B cell (primary cell): Measurements from ENCODE around the gene KANTR. TPM values are rescaled to one million over a fixed set of nuclear protein-coding genes. Genes with fewer than 3 reads are reported as not detected.

ENCODE experiments used
- ATAC-seq: fragments of 200-7000 bp; cut with Tn5 transposase; one replicate; pipeline ENCODE4 v1.10.0; 2021; ENCODE audit warnings: low read depth, mild to moderate bottlenecking, moderate number of reproducible peaks, moderate library complexity
- CTCF ChIA-PET: fragments of 350-600 bp; sonication (Branson Sonifier 250); formaldehyde crosslinking; loops from one replicate; lab custom pipeline; 2021; ENCODE audit warnings: antibody characterized with exemption, inconsistent platforms; lab: Charles Lee
- POLR2A ChIA-PET: fragments of 350-600 bp; sonication (Branson Sonifier 250); formaldehyde crosslinking; loops from one replicate; lab custom pipeline; 2021; ENCODE audit warnings: antibody characterized with exemption; lab: Charles Lee
- DNase-seq: peaks from one replicate; pipeline ENCODE4 v3.0.0; 2013
- H2AFZ ChIP-seq: 2 replicates; pipeline ENCODE4 v1.6.1; 2012; ENCODE audit warnings: mild to moderate bottlenecking, low read depth, low read length; ENCODE audit not compliant: insufficient read depth, poor library complexity, severe bottlenecking
- H3K27ac ChIP-seq, 2 donors: 1 replicate in 1 of 2; 2 replicates in 1 of 2; pipeline ENCODE4 v1.5.1; 2012 to 2013; ENCODE audit warnings: low read length in 2 of 2, mild to moderate bottlenecking in 2 of 2, moderate library complexity in 1 of 2
- H3K27me3 ChIP-seq, 4 experiments: fragments of 200-600 bp in 1 of 4; sonication (generic) in 1 of 4; replicated peaks in 1 of 4; 1 replicate in 2 of 4; 2 replicates in 2 of 4; pipeline versions ENCODE4 v1.6.1 to v1.7.0; 2013 to 2016; ENCODE audit warnings: low read length in 3 of 4, mild to moderate bottlenecking in 2 of 4, mixed read lengths in 1 of 4, moderate library complexity in 1 of 4; ENCODE audit not compliant: insufficient read depth in 4 of 4, control insufficient read depth in 3 of 4; ENCODE audit errors: control extremely low read depth in 1 of 4
- H3K36me3 ChIP-seq, 2 experiments: replicated peaks in 1 of 2; 1 replicate in 1 of 2; 2 replicates in 1 of 2; pipeline versions ENCODE4 v1.6.1 to v1.7.1; 2013; ENCODE audit warnings: low read length in 1 of 2; ENCODE audit not compliant: insufficient read depth in 2 of 2, control insufficient read depth in 1 of 2; ENCODE audit errors: control extremely low read depth in 1 of 2, extremely low read depth in 1 of 2
- H3K4me1 ChIP-seq, 2 donors: fragments of 200-600 bp in 1 of 2; sonication (generic) in 1 of 2; 1 replicate in 1 of 2; 2 replicates in 1 of 2; pipeline versions ENCODE4 v1.5.1 to v1.6.1; 2013 to 2017; ENCODE audit warnings: low read length in 2 of 2; ENCODE audit not compliant: control insufficient read depth in 2 of 2, insufficient read depth in 2 of 2
- H3K4me2 ChIP-seq: replicated peaks from 2 replicates; pipeline ENCODE3; 2012; ENCODE audit warnings: mild to moderate bottlenecking, low read depth, low read length; ENCODE audit not compliant: poor library complexity, severe bottlenecking
- H3K4me3 ChIP-seq, 5 experiments: fragments of 200-600 bp in 1 of 5; sonication (generic) in 1 of 5; 1 replicate in 3 of 5; 2 replicates in 2 of 5; pipeline versions ENCODE4 v1.5.1 to v1.7.0; 2011 to 2016; ENCODE audit warnings: low read length in 4 of 5, mild to moderate bottlenecking in 4 of 5, low read depth in 2 of 5, control low read depth in 1 of 5, moderate library complexity in 1 of 5; ENCODE audit not compliant: insufficient read depth in 1 of 5; ENCODE audit errors: control extremely low read depth in 1 of 5, extremely low read depth in 1 of 5
- H3K79me2 ChIP-seq: fragments of 200-600 bp; sonication (generic); one replicate; pipeline ENCODE4 v1.6.0; 2016; ENCODE audit warnings: low read length; ENCODE audit not compliant: control insufficient read depth, insufficient read depth
- H3K9ac ChIP-seq: fragments of 200-600 bp; sonication (generic); 2 replicates; pipeline ENCODE4 v1.6.1; 2017; ENCODE audit warnings: mild to moderate bottlenecking, low read length, moderate library complexity
- H3K9me3 ChIP-seq, 3 donors: one replicate each; pipeline versions ENCODE4 v1.6.1 to v1.7.1; 2013; ENCODE audit warnings: low read length in 2 of 3; ENCODE audit not compliant: control insufficient read depth in 2 of 3, insufficient read depth in 1 of 3; ENCODE audit errors: control extremely low read depth in 1 of 3
- H4K20me1 ChIP-seq: 2 replicates; pipeline ENCODE4 v1.6.0; 2012; ENCODE audit warnings: mild to moderate bottlenecking, low read length; ENCODE audit not compliant: insufficient read depth, control insufficient read depth, poor library complexity, severe bottlenecking
- H3K27ac Mint-ChIP-seq: one replicate; pipeline ENCODE4 v1.8.0; 2021; ENCODE audit warnings: mixed read lengths
- H3K27me3 Mint-ChIP-seq: one replicate; pipeline ENCODE4 v1.8.0; 2021; ENCODE audit warnings: mixed read lengths
- H3K4me1 Mint-ChIP-seq: one replicate; pipeline ENCODE4 v1.8.0; 2021; ENCODE audit warnings: mixed read lengths
- H3K4me3 Mint-ChIP-seq: one replicate; pipeline ENCODE4 v1.8.0; 2021; ENCODE audit warnings: mixed read lengths
- H3K9me3 Mint-ChIP-seq: one replicate; pipeline ENCODE4 v1.8.0; 2022; ENCODE audit warnings: mixed read lengths; ENCODE audit not compliant: insufficient read depth
- CTCF ChIP-seq: fragments of 200-600 bp; IDR thresholded peaks from one replicate; pipeline ENCODE4 v1.8.0; 2022; ENCODE audit warnings: antibody characterized with exemption, mild to moderate bottlenecking
- EZH2 ChIP-seq: IDR thresholded peaks from 2 replicates; pipeline ENCODE4 v1.6.1; 2012; ENCODE audit warnings: borderline replicate concordance, low read depth, mild to moderate bottlenecking, moderate library complexity, low read length; ENCODE audit not compliant: insufficient read depth, poor library complexity, severe bottlenecking
- WGBS: methylation state at CpG from one replicate; pipeline ENCODE4 v1.1.5; 2013; ENCODE audit warnings: missing lambda C conversion rate; ENCODE audit not compliant: insufficient coverage; 5-methylcytosine and 5-hydroxymethylcytosine counted together
- intact Hi-C: fragments of 100-400 bp; cut with micrococcal nuclease; formaldehyde crosslinking; loops from one replicate; pipeline ENCODE4 v1.10.0; 2022
- polyA plus RNA-seq: library from polyadenylated mRNA; depleted of rRNA; stranded (reverse); fragments of >200 nt; gene quantifications from 2 replicates; pipeline ENCODE4 v1.2.3, GENCODE V29; 2012
- total RNA-seq, 2 donors: library from RNA; stranded (reverse); fragments of 120-200 nt in 1 of 2; gene quantifications; 1 replicate in 1 of 2; 2 replicates in 1 of 2; pipeline versions ENCODE4 v1.2.3 to v1.2.4, GENCODE V29; 2013 to 2022

The KANTR gene
- total and polyA plus RNA-seq, 2 donors (not counting 1 experiment from before 2014, with no cell fraction given) = 6.7 to 26.8 TPM

- ChIA-PET POLR2A (no interaction called here), CTCF (no interaction called here)
- DNase-seq (no peak), ATAC-seq (no peak)
- Histone ChIP-seq H3K27me3 (no peaks in the 10 kb centered on the region), H4K20me1 (no peaks in the 10 kb centered on the region), H3K79me2 (no peaks in the 10 kb centered on the region), H2AFZ (no peak overlapping the region), H3K9ac (no peak overlapping the region), H3K4me1 (no peaks in the 10 kb centered on the region), H3K27ac (no peak overlapping the region), H3K36me3 (no peaks in the 10 kb centered on the region), H3K4me2 (no peak overlapping the region), H3K4me3 (no peak overlapping the region), H3K9me3 (no peaks in the 10 kb centered on the region)
- TF ChIP-seq EZH2 = no peak
- TF ChIP-seq CTCF = no peak
- Mint-ChIP-seq H3K27me3 (no peaks in the 10 kb centered on the region), H3K4me3 (no peak overlapping the region), H3K4me1 (no peaks in the 10 kb centered on the region), H3K9me3 (no peaks in the 10 kb centered on the region), H3K27ac (no peak overlapping the region)
- intact Hi-C loops = no loop called here
- WGBS = 97% methylated on average over 6 of the region's 11 CpGs
Observed at GRCh38 chrX:53159184-53159583, 65.2 kb downstream of the KANTR start.

- ChIA-PET POLR2A (no interaction called here), CTCF (no interaction called here)
- Histone ChIP-seq H3K4me2 (no peak overlapping the region), H3K36me3 (no peaks in the 10 kb centered on the region), H2AFZ (no peak overlapping the region), H3K79me2 (no peaks in the 10 kb centered on the region), H3K27me3 (no peaks in the 10 kb centered on the region), H4K20me1 (no peaks in the 10 kb centered on the region), H3K4me3 (no peak overlapping the region), H3K4me1 (no peaks in the 10 kb centered on the region), H3K9ac (no peak overlapping the region), H3K9me3 (no peaks in the 10 kb centered on the region), H3K27ac (no peak overlapping the region)
- no CpG with 5 or more reads among the region's 6 CpGs for WGBS
- no peak for ATAC-seq
- Mint-ChIP-seq H3K27me3 (no peaks in the 10 kb centered on the region), H3K4me3 (no peak overlapping the region), H3K27ac (no peak overlapping the region), H3K9me3 (no peaks in the 10 kb centered on the region), H3K4me1 (no peaks in the 10 kb centered on the region)
- intact Hi-C loops = no loop called here
- DNase-seq = no peak
- TF ChIP-seq CTCF (no peak), EZH2 (no peak)
Observed at GRCh38 chrX:53160297-53160983, 66.5 kb downstream of the KANTR start.
